Activated CD8-positive, alpha-beta T cell treated with anti-CD3 and anti-CD28 coated beads for 36 hours (primary cell): ENCODE data around the gene RAB31. TPM values are rescaled to one million over a fixed set of nuclear protein-coding genes. Genes with fewer than 3 reads are reported as not detected.
"Not testable (repeated sequence)": the region's sequence is repeated elsewhere in the genome, so short reads cannot be mapped to it uniquely, and the experiment has no call there.

Experiments
- ATAC-seq: fragments of 200-7000 bp; cut with Tn5 transposase; one replicate; pipeline ENCODE4 v1.10.0; 2021; ENCODE audit warnings: mild to moderate bottlenecking, moderate library complexity
- CTCF ChIA-PET: fragments of 350-600 bp; sonication (Branson Sonifier 250); formaldehyde crosslinking; loops from one replicate; lab custom pipeline; 2021; ENCODE audit warnings: antibody characterized with exemption; lab: Charles Lee
- POLR2A ChIA-PET: fragments of 350-600 bp; sonication (Branson Sonifier 250); formaldehyde crosslinking; loops from one replicate; lab custom pipeline; 2021; ENCODE audit warnings: antibody characterized with exemption; lab: Charles Lee
- DNase-seq: peaks from one replicate; pipeline ENCODE4 v3.0.0-alpha.2; 2020
- H3K27ac Mint-ChIP-seq: one replicate; pipeline ENCODE4 v1.8.0; 2021; ENCODE audit warnings: mild to moderate bottlenecking, mixed read lengths
- H3K27me3 Mint-ChIP-seq: one replicate; pipeline ENCODE4 v1.8.0; 2021; ENCODE audit warnings: mixed read lengths
- H3K36me3 Mint-ChIP-seq: one replicate; pipeline ENCODE4 v1.8.0; 2021; ENCODE audit warnings: low read depth, mixed read lengths
- H3K4me1 Mint-ChIP-seq: one replicate; pipeline ENCODE4 v1.8.0; 2021; ENCODE audit warnings: low read depth, mixed read lengths
- H3K4me3 Mint-ChIP-seq: one replicate; pipeline ENCODE4 v1.8.0; 2021; ENCODE audit warnings: mild to moderate bottlenecking, moderate library complexity, mixed read lengths
- H3K9me3 Mint-ChIP-seq: one replicate; pipeline ENCODE4 v1.8.0; 2021; ENCODE audit warnings: mixed read lengths
- CTCF ChIP-seq: fragments of 200-600 bp; IDR thresholded peaks from one replicate; pipeline ENCODE4 v1.8.0; 2022; ENCODE audit warnings: antibody characterized with exemption, mild to moderate bottlenecking
- intact Hi-C: fragments of 100-400 bp; cut with micrococcal nuclease; formaldehyde crosslinking; loops from one replicate; pipeline ENCODE4 v1.10.0; 2022
- total RNA-seq, 2 experiments: library from RNA; stranded (reverse); gene quantifications; one replicate each; pipeline ENCODE4 v1.2.3, GENCODE V29; 2021

RAB31 gene
- total RNA-seq, 2 experiments from 2014 or later = 0.45 to 0.76 TPM

- DNase-seq = no peak
- ChIA-PET CTCF (no interaction called here), POLR2A (interaction anchor here (0.6 kb wide), 1 partner anchor 56 kb away, joined by 3 read pairs; no protein-coding TSS in a partner anchor)
- Mint-ChIP-seq H3K4me1 (no peaks in the 10 kb centered on the region), H3K27me3 (peaks cover 12% of the 10 kb centered on the region), H3K36me3 (no peaks in the 10 kb centered on the region), H3K27ac (no peak overlapping the region), H3K9me3 (no peaks in the 10 kb centered on the region), H3K4me3 (no peak overlapping the region)
- intact Hi-C loops = no loop called here
- no peak for TF ChIP-seq CTCF
- no peak for ATAC-seq
Observed at GRCh38 chr18:9852266-9853081, 144.4 kb downstream of the RAB31 start.

- H3K27me3 Mint-ChIP-seq = peaks cover 8% of the 10 kb centered on the region
- H3K4me1 Mint-ChIP-seq = no peaks in the 10 kb centered on the region
- no peak overlapping the region for H3K4me3 Mint-ChIP-seq
- intact Hi-C loops = no loop called here
- no peaks in the 10 kb centered on the region for H3K9me3 Mint-ChIP-seq
- CTCF ChIA-PET = no interaction called here
- H3K27ac Mint-ChIP-seq = no peak overlapping the region
- POLR2A ChIA-PET = no interaction called here
- no peaks in the 10 kb centered on the region for H3K36me3 Mint-ChIP-seq
- ATAC-seq (no peak), DNase-seq (no peak)
- no peak for TF ChIP-seq CTCF
Observed at GRCh38 chr18:9854801-9855676, 146.9 kb downstream of the RAB31 start.

GRCh38 chr18:9855681-9856080 lies 147.6 kb downstream of the RAB31 start:
- ChIA-PET POLR2A (no interaction called here), CTCF (no interaction called here)
- Mint-ChIP-seq H3K27me3 (peaks cover 8% of the 10 kb centered on the region), H3K36me3 (no peaks in the 10 kb centered on the region), H3K4me3 (no peak overlapping the region), H3K27ac (no peak overlapping the region), H3K9me3 (no peaks in the 10 kb centered on the region), H3K4me1 (no peaks in the 10 kb centered on the region)
- intact Hi-C loops = no loop called here
- ATAC-seq (no peak), DNase-seq (no peak)
- TF ChIP-seq CTCF = no peak

- Mint-ChIP-seq H3K36me3 (no peaks in the 10 kb centered on the region), H3K9me3 (no peaks in the 10 kb centered on the region), H3K4me3 (no peak overlapping the region), H3K27me3 (peaks cover 8% of the 10 kb centered on the region), H3K4me1 (no peaks in the 10 kb centered on the region), H3K27ac (no peak overlapping the region)
- DNase-seq = no peak
- ChIA-PET CTCF (no interaction called here), POLR2A (no interaction called here)
- intact Hi-C loops = no loop called here
- ATAC-seq = no peak
- TF ChIP-seq CTCF = no peak
Observed at GRCh38 chr18:9856092-9856491, 148.0 kb downstream of the RAB31 start.

- H3K9me3 Mint-ChIP-seq, H3K4me1 Mint-ChIP-seq, ATAC-seq, intact Hi-C loops, H3K36me3 Mint-ChIP-seq, CTCF ChIA-PET, H3K4me3 Mint-ChIP-seq, H3K27me3 Mint-ChIP-seq, H3K27ac Mint-ChIP-seq, DNase-seq, POLR2A ChIA-PET: not testable (repeated sequence)
Observed at GRCh38 chr18:9857479-9857998, 149.4 kb downstream of the RAB31 start.
